Measurements from ENCODE around the gene UGT2A2.
"Not testable (repeated sequence)": the region's sequence is repeated elsewhere in the genome, so short reads cannot be mapped to it uniquely, and the experiment has no call there.

Gene UGT2A2

DNA sequence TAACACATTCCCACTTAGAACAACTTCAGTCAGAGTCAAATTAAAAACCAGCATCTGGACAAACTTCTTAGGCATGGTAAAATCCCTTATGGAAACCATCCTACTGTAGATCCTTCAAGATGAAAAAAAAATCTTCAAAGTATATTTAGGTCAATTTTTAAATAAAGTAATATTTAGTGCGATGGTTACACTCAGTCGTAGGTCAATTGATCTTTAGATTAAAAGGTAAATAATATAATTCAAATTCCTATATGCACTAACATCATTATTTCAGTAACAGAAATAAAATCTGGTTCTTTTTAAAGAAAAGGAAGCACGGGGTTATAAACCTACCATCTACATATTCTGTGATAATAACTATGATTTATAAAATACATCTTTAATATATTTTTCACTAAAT lies at the start of gene UGT2A2:
Gene UGT2A2 (minus strand): TSS at position 101 of the 400 bp plus-strand sequence. CDS start 2 bp downstream, at position 99.
- DNase-seq = no peak

DNA sequence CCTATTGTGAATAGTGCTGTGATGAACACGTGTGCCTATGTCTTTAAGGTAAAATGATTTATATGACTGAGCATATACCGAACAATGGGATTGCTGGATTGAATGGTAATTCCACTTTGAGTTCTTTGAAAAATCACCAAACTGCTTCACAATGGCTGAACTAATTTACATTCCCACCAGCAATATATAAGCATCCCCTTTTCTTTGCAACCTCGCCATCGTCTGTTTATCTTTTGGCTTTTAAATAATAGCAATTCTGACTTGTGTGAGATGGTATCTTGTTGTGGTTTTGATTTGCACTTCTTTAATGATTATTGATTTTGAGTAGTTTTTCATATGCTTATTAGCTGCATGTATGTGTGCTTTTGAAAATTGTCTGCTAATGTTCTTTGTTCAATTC lies 45.4 kb upstream of the UGT2A2 start:
- DNase-seq = no peak

DNA sequence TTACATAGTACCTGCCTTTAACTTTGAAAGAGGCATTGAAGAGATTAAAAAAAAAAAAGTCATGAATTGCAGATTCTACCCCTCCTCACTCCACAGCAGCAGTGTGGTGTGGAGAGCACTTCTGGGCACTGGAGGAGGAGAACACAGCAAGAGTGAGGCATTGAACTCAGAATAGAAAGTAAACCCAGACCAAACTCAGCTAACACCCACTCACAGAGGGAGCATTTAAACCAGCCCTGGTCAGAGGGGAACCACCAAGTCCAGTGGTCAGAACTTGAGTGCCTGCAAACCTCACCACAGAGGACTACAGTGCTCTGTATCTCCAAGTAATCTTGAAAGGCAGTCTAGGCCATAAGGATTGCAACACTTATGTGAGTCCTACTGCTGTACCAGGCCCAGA lies 29.2 kb upstream of the UGT2A2 start:
- no peak for DNase-seq

DNA sequence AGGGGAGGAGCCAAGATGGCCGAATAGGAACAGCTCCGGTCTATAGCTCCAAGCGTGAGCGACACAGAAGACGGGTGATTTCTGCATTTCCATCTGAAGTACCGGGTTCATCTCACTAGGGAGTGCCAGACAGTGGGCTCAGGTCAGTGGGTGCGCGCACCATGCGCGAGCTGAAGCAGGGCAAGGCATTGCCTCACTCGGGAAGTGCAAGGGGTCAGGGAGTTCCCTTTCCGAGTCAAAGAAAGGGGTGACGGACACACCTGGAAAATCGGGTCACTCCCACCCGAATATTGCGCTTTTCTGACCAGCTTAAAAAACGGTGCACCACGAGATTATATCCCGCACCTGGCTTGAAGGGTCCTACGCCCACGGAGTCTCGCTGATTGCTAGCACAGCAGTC lies 24.6 kb upstream of the UGT2A2 start:
- DNase-seq = not testable (repeated sequence)

DNA sequence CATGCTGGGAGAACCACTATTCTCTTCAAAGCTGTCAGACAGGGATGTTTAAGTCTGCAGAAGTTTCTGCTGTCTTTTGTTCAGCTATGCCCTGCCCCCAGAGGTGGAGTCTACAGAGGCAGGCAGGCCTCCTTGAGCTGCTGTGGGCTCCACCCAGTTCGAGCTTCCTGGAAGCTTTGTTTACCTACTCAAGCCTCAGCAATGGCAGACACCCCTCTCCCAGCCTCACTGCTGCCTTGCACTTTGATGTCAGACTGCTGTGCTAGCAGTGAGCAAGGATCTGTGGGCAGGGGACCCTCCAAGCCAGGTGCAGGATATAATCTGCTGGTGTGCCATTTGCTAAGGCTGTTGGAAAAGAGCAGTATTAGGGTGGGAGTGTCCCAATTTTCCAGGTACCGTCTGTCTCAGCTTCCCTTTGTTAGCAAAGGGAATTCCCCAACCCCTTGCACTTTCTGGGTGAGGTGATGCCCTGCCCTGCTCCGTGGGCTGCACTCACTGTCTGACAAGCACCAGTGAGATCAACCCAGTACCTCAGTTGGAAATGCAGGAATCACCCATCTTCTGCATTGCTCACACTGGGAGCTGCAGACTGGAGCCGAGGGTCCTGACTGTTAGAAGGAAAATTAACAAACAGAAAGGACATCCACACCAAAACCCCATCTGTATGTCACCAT lies 21.8 kb upstream of the UGT2A2 start:
- not testable (repeated sequence) for DNase-seq

DNA sequence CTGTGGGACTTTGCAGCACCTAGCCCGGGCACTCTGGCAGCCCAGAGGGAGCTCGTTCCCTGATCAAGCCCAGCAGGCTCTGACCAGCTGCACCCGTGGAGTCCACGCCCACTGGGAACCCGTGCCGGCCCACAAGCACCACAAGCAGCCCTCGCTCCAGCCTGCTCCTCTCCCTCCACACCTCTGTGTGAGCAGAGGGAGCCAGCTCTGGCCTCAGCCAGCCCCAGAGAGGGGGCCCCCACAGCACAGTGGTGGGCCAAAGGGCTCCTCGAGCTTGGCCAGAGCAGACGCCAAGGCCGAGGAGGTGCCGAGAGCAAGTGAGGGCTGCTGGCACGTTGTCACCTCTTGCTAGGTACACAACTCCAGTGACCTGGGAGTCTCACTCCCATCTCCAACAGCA lies 18.7 kb upstream of the UGT2A2 start:
- no peak for DNase-seq

DNA sequence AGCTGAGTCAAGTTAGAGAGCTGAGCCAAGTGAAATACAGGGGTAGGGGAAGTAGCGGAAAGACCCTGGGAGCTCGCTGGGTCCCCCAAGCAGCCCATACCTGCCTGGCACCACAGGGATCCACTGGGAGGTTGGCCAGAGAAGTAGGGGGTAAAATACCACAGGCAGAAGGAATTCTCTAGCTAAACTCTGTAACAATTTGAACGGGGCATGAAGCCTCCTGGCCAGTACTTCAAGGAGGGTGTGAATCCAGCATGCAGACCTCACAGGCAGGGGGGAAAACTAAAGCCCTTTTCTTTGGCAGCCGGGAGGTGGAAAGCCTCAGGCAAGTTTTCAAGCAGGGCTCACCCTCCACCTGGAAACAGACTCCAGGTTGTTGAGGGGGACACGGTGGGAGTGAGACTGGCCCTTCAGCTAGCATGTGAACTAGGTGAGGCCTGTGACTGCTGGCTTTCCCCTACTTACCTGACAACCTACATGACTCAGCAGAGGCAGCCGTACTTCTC lies 17.3 kb upstream of the UGT2A2 start:
- DNase-seq = no peak

DNA sequence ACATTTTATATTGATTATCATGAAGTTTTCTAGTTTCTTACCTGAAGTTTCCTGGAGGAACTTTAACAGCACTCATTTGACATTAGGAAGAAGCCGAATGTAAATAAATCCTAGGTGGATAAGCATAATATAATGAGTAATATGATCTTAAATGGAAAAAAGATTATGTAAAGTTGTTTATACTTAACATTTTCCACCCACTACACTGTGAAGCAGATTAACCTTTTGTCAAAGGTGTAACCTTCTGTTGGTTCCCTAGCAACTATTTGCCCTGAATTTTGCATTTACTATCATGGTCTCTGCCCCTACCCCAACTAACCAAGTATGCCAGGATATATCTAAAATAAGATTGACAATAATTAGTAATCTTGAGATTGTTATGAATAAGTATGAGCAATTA lies 13.7 kb upstream of the UGT2A2 start, which contains the start of gene UGT2A1:
Gene UGT2A1 (minus strand): TSS at position 101 of the 400 bp plus-strand sequence. CDS start 5,603 bp downstream, outside the sequence.
- no peak for DNase-seq

DNA sequence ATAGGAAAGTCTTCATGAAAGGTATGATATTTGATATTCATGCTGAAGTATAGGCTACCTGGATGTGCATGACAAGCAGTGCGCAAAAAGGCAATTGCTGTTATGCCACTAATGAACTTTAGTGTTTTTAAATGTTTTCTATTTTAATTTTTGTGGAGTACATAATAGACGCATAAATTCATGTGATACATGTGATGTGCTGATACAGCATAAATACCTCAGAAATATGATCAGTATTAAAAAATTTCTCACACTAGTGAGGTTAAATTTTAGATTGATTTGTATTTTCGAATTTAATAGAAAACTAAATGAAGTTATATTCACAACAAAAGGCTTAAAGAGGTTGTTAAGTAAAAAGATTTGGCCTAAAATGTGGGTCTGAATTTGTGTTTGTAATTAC lies 11.4 kb upstream of the UGT2A2 start:
- DNase-seq = no peak

DNA sequence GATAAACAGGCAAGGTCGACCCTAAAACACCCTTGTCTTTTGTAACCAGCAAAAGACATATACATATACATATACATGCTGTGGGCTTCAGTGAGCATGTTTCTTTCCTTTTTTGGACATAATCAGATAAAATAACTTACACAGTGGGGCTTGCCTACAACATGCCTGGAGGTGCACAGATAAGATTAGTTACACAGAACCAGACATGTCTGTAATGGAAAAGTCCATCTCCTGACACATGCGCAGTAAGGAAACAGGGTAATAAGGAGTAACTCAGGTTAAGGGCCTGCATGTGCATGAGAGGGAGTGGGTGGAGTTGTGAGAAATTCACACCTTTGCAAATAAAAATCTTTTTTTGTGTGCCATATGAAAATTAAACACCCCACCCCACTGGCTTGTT lies 10.2 kb upstream of the UGT2A2 start:
- DNase-seq = no peak

DNA sequence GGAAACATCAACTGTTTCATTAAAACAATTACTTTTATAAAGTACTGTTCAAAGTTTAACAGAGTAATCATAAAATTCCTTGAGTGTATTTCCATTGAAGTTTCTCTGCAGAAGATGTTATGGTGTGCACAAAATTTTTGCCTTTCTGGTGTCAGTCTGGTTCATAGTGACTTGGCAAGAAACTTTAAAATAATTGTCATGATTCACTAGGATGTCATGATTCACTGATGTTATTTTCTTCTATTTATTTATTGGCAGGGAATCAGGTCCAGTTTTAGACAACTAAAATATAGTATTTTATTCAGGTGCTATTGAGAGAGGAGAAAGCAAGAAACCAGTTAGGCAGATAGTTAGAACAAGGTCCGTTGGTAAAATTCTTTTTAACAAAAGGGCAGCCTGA lies 9.8 kb upstream of the UGT2A2 start:
- DNase-seq = no peak

DNA sequence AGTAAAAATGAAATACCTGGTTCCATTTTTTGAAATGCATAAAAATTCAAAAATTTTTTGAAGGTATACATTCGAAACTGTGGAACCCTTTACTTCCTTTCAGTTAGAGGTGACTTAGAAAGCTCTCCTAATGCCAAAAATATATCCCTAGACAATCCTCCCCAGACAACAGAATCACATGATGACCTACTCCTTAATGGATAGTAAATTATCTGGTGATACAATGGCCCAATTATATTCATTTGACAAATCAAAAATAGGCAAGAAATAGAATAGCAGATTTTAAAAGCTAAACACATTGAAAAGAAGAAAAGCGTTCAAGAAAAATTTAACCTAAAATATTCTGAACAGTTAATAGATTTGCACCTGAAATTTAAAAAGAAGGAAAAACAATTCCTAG lies 3.5 kb upstream of the UGT2A2 start:
- DNase-seq = no peak

DNA sequence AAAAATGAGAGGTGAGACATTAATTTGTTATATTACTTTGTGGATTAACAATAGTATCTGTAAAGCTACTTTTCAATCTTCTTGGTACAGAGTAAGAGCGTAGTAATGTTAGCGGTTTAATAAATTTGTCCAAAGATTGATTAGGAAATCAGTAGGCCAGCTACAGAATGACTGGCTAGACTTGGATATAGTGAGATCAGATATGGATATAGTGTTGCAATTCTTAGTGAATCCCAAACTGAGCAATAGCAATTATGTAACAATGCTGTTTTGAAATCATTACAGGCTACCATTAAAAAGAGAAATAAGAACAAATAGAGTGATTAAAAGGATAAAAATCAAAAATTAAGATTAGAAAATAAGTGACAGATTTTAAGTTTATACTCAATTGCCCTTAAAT lies 847 bp upstream of the UGT2A2 start:
- no peak for DNase-seq

DNA sequence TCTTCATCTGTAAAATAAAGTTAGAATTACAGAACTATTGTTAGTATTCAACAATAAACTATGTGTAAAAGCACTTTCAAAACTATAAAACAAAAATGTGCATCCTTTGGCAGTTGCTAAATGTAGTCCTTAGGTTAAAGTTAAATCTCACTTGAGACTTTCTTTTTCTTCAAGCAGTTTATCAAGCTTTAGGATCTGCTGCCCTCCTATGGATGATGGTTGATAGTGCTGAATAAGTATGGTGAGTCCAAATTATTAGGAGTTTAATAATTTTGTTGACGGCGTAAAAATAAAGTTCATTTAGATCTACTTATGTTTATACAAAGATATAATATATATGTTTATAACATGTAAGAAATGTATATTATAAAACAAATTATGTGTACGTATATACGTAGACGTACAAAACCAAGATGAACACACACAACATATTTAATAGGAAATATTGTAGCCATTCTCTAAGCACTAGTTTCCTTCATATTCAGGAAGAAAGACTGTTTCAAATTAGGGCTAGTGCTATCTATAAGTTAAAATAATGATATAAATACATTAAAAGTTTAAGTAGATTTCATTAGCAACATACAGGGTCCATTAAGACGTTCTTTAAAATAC lies 22.3 kb downstream of the UGT2A2 start:
- no peak for DNase-seq

DNA sequence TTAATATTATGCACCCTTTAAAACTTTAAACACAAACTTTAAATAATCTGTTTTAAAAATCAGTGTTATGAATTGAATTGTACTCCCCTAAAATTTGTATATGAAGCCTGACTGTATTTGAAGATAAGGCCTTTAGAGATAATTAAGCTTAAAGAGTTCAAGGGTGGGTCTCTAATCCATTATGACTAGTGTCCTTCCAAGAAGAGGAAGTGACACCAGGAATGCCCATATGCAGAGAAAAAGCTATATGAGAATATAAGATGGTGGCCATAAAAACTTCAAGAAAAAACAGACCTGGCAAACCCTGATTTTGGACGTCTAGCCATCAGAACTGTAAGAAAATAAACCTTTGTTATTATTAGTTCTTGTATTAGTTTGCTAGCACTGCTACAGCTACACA lies 29.0 kb downstream of the UGT2A2 start:
- no peak for DNase-seq

DNA sequence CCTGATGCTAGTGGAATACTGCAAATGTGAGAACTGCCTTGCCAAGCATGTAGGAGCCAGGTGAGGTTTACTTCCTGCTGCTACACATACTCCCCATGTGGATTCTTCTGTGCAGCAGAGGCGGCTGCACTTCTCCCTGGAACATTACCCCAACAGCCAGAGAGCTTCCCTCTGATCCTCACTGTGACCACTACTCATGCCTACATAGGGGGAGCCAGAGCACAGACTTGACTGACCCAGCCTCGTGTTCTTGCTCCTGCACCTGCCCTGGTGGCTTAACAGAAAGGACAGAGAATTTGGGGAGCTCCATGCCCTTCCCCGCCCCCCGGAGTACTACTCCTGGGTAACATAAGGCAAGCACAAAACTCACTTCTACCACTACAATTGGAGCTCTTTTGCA lies 38.4 kb downstream of the UGT2A2 start:
- no peak for DNase-seq

DNA sequence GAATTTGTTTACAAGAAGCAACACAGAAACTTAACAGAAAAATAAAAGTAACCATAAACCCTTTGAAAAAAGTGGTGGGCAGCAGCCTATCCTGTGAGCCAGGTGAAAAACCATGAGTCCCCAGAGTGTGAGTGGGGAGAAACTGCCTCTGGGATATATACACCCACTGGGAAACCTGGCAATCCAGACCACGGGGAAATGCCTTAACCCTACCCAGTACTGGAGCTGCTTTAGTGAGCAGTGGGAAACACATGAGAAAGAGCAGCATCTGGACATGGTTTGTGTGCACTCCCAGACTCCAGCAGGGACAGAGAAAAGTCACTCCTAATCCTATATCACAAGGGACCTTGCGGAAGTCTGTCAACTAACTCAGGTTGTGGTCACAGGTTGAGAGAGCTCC lies 39.4 kb downstream of the UGT2A2 start:
- DNase-seq = no peak

DNA sequence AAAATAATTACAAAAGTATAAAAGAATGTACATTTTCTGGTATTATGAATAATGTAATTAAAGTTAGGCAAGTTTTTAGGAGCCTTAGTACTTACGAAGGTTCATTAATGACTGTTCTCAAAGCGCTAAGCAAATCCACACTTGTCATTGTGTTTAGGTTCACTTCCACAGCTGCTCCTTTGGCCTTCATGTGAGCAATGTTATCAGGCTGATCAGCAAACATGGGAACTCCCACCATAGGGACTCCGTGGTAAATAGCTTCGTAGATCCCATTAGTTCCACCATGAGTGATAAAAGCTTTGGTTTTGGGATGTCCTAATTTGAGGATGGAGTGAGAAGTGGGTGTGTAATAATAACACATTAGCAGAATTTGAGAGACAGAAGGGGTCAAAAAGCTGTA lies 45.1 kb downstream of the UGT2A2 start:
- no peak for DNase-seq

DNA sequence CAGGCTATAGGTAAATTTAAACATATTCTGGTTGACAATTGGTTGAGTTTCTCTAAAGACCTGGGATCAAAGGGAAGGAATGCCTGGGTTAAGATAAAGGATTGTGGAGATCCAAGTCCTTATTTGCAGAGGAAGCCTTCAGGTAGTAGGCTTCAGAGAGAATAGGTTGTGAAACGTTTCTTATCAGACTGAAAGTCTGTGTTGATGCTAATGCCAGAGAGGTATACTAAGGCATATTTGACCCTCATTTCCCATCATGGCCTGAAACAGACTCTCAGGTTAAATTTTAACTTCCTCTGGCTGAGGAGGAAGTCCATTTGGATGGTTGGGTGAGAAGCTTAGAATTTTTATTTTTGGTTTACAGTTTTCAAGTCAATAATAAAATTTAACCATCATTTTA lies 48.1 kb downstream of the UGT2A2 start:
- DNase-seq = no peak

DNA sequence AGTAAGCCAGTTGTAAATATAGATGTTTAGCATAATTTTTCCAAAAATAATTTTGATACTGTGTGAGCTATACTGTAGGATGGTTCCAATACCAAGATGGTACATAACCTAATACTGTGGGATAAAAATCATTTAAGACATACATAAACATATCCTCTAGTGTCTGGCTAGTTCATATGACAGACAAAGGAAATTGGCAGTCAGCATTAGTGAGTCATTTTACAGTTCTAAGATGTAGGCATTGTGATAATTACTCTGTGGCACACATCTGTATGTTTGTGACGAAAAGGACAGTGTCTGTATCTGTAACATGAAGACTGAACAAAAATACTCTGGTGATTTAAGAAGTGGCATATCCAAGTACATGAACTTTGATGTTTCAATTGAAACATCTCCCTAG lies 49.6 kb downstream of the UGT2A2 start:
- DNase-seq = no peak

DNA sequence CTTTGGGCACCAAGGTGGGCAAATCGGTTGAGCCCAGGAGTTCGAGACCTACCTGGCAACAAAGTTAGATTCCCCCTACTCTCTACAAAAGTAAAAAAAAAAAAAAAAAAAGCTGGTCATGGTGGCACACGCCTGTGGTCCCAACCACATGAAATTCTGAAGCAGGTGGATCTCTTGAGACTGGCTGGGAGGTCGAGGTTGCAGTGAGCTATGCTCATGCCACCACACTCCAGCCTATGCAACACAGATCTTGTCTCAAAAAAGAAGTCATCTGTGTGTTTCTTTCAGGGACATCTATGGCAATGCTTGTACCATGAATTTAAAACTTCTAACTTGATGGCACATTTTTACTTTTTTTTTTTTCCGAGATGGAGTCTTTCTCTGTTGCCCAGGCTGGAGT lies 55.3 kb downstream of the UGT2A2 start:
- DNase-seq = no peak

DNA sequence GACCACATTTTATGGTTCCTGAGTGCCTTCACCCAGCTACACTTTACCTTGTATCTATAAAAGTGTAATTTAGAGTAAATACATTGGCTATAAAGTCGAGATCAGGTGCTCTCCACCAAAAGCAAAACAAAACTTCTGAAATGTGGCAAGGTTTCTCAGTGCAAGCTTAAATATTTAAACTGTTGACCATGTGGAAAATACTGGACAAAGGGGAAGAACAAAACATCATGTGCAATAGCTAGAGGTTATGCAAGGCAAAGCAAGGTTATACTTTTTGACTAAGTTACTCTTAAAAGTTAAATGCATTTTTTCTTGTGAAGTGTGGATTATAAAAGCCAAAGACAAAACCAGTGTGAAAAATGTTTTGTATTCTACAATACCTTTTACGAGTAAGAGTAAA lies 55.9 kb downstream of the UGT2A2 start:
- DNase-seq = no peak

DNA sequence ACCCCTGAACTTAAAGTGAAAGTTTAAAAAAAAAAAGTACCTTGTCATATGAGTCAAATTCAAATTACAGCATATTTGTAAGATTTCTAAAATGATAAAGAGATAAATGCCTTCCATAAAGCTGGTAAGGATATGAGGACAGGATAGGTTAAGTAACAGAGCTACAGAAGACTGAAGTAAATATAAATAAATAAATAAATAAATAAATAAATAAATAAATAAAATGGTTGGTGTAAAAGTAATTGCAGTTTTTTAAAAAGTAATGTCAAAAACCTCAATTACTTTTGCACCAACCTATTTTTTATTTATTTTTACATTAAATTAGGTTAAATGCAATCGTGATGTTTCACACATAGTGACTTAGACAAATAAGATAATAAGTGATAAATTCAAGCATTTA lies 62.2 kb downstream of the UGT2A2 start:
- DNase-seq = no peak

DNA sequence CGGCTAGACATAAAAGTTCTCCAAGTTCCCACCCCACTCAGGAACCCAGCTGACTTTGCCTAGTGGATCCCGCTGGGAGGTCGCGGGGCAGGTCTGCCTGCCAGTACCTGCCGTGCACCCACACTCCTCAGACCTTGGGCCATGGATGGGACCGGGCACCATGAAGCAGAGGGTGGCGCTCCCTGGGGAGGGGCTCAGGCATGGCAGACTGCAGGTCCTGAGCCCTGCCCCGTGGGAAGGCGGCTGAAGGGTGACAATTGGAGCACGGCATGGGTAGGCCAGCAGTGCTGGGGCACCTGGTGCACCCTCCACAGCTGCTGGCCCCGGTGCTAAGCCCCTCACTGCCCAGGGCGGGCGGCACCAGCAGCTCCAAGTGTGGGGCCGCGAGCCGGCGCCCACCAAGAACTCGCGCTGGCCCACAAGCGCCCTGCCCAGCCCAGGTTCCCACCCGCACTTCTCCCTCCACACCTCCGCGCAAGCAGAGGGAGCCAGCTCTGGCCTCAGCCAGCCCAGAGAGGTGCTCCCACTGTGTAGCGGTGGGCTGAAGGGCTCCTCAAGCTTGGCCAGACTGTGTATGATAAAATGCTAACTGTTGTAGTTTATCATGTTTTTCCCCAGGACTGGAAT lies 63.1 kb downstream of the UGT2A2 start:
- DNase-seq = no peak

Data from CD4-positive, alpha-beta T cell treated with Interleukin-15 for 1 hour (primary cell).